ENCODE data around the gene FSTL4. TPM values are rescaled to one million over a fixed set of nuclear protein-coding genes. Genes with fewer than 3 reads are reported as not detected.
A peak's percentile ranks its signal among the peaks of the same experiment; 100 is the strongest.

FSTL4 gene
- total RNA-seq, 1 donor from 2014 or later = 0.11 TPM

- no peak for DNase-seq (ENCODE audit: low read depth)
Observed at GRCh38 chr5:133480866-133481265, 131.5 kb downstream of the FSTL4 start.

GRCh38 chr5:133480366-133480765, 132.0 kb downstream of the FSTL4 start:
- DNase-seq (ENCODE audit: low read depth) = no peak

- peak; percentile 2 for DNase-seq (ENCODE audit: low read depth)
Observed at GRCh38 chr5:133478199-133478985, 133.9 kb downstream of the FSTL4 start.

GRCh38 chr5:133475986-133476385, 136.4 kb downstream of the FSTL4 start:
- DNase-seq (ENCODE audit: low read depth) = no peak

- no peak for DNase-seq (ENCODE audit: low read depth)
Observed at GRCh38 chr5:133474851-133475590, 137.3 kb downstream of the FSTL4 start.

- no peak for DNase-seq (ENCODE audit: low read depth)
Observed at GRCh38 chr5:133473291-133473690, 139.1 kb downstream of the FSTL4 start.

GRCh38 chr5:133472829-133473228, 139.5 kb downstream of the FSTL4 start:
- no peak for DNase-seq (ENCODE audit: low read depth)

GRCh38 chr5:133471699-133472098, 140.6 kb downstream of the FSTL4 start:
- no peak for DNase-seq (ENCODE audit: low read depth)

- no peak for DNase-seq (ENCODE audit: low read depth)
Observed at GRCh38 chr5:133470841-133471240, 141.5 kb downstream of the FSTL4 start.

GRCh38 chr5:133469846-133470245, 142.5 kb downstream of the FSTL4 start:
- no peak for DNase-seq (ENCODE audit: low read depth)

GRCh38 chr5:133469252-133469651, 143.1 kb downstream of the FSTL4 start:
- DNase-seq (ENCODE audit: low read depth) = no peak

- DNase-seq (ENCODE audit: low read depth) = no peak
Observed at GRCh38 chr5:133468596-133468995, 143.7 kb downstream of the FSTL4 start.

GRCh38 chr5:133467826-133468463, 144.4 kb downstream of the FSTL4 start:
- DNase-seq (ENCODE audit: low read depth) = no peak

GRCh38 chr5:133467335-133467779, 145.0 kb downstream of the FSTL4 start:
- no peak for DNase-seq (ENCODE audit: low read depth)

- no peak for DNase-seq (ENCODE audit: low read depth)
Observed at GRCh38 chr5:133466556-133467334, 145.6 kb downstream of the FSTL4 start.

GRCh38 chr5:133464013-133464412, 148.3 kb downstream of the FSTL4 start:
- no peak for DNase-seq (ENCODE audit: low read depth)

GRCh38 chr5:133461796-133462516, 150.4 kb downstream of the FSTL4 start:
- no peak for DNase-seq (ENCODE audit: low read depth)

GRCh38 chr5:133460172-133460758, 152.1 kb downstream of the FSTL4 start:
- peak; percentile 5 for DNase-seq (ENCODE audit: low read depth)

- DNase-seq (ENCODE audit: low read depth) = no peak
Observed at GRCh38 chr5:133459474-133460160, 152.7 kb downstream of the FSTL4 start.

- no peak for DNase-seq (ENCODE audit: low read depth)
Observed at GRCh38 chr5:133458435-133458834, 153.9 kb downstream of the FSTL4 start.

Measured in myocyte (in vitro differentiated cells).